ENCODE results near the gene UNC13D.
"Not testable (repeated sequence)": the region's sequence is repeated elsewhere in the genome, so short reads cannot be mapped to it uniquely, and the experiment has no call there.

UNC13D gene

GRCh38 chr17:75791254-75791653 lies 53.0 kb downstream of the UNC13D start:
- DNase-seq: no peak

GRCh38 chr17:75785016-75785890 lies 59.0 kb downstream of the UNC13D start:
- peak; percentile 91 for DNase-seq

DNA sequence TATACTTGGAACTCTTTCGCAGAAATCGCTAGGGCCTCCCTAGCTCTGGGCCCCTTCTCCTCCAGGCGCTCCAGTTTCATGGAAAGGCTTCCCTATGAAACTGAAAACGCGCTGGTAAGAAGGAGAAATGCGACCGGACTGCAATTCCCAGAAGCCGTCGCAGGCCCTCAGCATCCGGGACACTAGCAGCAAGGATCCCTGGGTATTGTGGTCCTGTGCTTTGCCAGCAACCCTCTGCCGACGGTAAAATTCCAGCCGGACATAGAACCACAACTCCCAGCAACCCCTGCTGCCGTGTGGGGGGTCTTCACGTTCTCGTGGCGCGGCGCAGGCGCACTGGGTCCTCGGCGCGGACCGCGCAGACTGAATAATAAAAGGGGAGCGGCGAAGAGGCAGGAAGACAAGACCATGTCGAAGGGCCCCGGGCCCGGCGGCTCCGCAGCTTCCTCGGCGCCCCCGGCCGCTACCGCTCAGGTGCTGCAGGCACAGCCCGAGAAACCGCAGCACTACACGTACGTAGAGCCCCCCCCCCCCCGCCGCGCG lies 59.7 kb downstream of the UNC13D start, which contains the start of gene UNK:
TSS of gene UNK (plus strand) at position 334 of the 543 bp plus-strand sequence. CDS start at position 409, 75 bp downstream.
- DNase-seq: peak; percentile 95

GRCh38 chr17:75783803-75784472 lies 60.3 kb downstream of the UNC13D start:
- DNase-seq: no peak

GRCh38 chr17:75783069-75783783 lies 61.0 kb downstream of the UNC13D start:
- DNase-seq: no peak

- DNase-seq: no peak
Measured at GRCh38 chr17:75779987-75780889, 64.0 kb downstream of the UNC13D start.

- DNase-seq: peak; percentile 92
Measured at GRCh38 chr17:75779250-75779986, 64.8 kb downstream of the UNC13D start.

- DNase-seq: peak; percentile 80
Measured at GRCh38 chr17:75778861-75779249, 65.3 kb downstream of the UNC13D start.

DNA sequence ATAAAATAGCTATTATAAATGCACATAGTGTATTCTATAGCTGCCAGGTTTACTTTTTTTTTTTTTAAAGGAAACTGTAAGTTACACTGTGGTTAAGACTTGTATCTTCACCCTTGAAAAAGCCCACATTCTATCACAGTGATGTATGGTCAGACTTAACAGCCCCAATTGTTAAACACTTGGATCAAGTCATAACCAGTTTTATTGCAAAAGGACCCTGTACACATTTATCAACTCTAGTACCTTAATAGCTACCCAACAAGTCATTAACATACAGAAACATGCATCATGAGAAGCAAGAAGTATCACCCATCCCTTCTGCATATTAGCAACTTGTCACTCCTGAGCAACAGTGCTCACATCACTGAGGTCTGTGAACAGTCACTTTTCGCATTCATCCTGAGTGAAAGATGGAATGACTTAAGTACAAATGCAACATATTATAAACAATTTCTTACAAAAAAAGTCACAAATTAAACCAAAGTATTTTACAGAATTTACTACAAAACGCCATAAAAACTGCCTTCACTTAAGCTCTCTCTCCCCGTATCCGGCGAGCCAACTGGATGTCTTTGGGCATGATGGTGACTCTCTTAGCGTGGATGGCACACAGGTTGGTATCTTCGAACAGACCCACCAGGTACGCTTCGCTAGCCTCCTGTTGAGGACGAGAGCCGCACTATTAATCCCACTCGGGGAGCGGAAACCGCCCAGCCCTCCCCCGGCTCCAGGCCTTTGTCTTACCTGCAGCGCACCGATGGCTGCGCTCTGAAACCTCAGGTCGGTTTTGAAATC lies 65.9 kb downstream of the UNC13D start:
- DNase-seq: not testable (repeated sequence)

DNA sequence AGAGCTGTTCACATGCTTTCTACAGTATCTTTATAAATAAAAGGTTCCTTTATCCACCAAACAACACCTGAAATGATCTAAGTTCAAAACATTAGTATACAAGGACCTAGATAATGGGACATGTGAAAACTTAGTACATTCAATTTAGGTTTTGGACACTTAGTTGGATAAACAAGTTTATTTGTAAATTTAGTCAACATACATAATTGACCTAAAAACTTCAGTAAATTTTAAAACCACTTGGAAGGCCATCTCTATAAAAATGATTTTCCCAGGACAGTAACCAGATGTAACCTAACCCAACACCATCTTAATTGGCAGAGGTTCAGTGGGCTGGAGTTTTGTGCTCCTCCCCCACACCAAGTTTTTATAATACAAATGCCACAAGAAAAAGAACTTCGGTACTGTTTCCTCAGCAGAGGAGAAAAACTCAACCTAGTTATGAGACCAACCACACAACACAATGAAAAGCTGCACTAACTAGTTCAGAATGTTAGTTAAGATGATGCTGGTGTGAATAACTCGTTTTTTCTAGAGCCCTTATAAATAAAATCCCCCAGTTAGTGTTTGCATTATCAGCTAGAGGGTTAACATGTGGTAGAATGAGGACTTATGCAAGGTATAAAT lies 66.8 kb downstream of the UNC13D start:
- DNase-seq: no peak

All from stimulated activated naive CD4-positive, alpha-beta T cell treated with Interleukin-2 at 50 U/mL for 16 hours (primary cell).